ENCODE data around the gene MDN1.

Gene MDN1

DNA sequence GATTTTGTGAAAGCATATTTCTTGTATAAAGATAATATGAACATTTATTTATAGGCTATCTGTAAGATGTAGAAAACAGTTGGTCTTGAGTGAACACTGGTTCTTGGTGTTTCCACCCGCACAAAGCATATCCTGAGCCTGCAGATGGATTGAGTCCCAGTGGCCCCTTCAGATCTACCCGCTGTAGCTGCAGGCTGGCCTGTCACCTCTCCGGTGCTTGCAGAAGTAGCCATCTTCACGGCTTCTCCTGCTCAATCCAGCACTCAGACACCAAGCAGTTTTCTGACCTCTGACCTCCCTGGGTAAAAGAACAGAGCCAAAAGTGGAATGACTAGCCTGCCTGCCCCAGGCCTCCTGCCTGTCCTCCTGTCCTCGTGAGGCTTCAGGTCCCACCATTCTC, 203.7 kb downstream of the MDN1 start:
- no peaks in the 10 kb centered on the region for H3K36me3 ChIP-seq (ENCODE audit: control insufficient read depth, low read depth, low read length)
- no peak overlapping the region for H3K9ac ChIP-seq (ENCODE audit: low read length)
- no peaks in the 10 kb centered on the region for H3K4me1 ChIP-seq (ENCODE audit: control insufficient read depth, low read depth, low read length)
- no peak overlapping the region for H3K4me3 ChIP-seq (ENCODE audit: low read length)
- H3K27me3 ChIP-seq (ENCODE audit: control insufficient read depth, insufficient read depth, low read length), result no peaks in the 10 kb centered on the region
- no peaks in the 10 kb centered on the region for H3K9me3 ChIP-seq (ENCODE audit: control insufficient read depth, low read depth, low read length)
- H3K27ac ChIP-seq (ENCODE audit: low read length), result no peak overlapping the region

GRCh38 chr6:89613790-89614189, 205.8 kb downstream of the MDN1 start:
- no peak overlapping the region for H3K27ac ChIP-seq (ENCODE audit: low read length)
- no peaks in the 10 kb centered on the region for H3K27me3 ChIP-seq (ENCODE audit: control insufficient read depth, insufficient read depth, low read length)
- no peaks in the 10 kb centered on the region for H3K4me1 ChIP-seq (ENCODE audit: control insufficient read depth, low read depth, low read length)
- no peak overlapping the region for H3K4me3 ChIP-seq (ENCODE audit: low read length)
- no peaks in the 10 kb centered on the region for H3K9me3 ChIP-seq (ENCODE audit: control insufficient read depth, low read depth, low read length)
- no peak overlapping the region for H3K9ac ChIP-seq (ENCODE audit: low read length)
- H3K36me3 ChIP-seq (ENCODE audit: control insufficient read depth, low read depth, low read length), result no peaks in the 10 kb centered on the region

DNA sequence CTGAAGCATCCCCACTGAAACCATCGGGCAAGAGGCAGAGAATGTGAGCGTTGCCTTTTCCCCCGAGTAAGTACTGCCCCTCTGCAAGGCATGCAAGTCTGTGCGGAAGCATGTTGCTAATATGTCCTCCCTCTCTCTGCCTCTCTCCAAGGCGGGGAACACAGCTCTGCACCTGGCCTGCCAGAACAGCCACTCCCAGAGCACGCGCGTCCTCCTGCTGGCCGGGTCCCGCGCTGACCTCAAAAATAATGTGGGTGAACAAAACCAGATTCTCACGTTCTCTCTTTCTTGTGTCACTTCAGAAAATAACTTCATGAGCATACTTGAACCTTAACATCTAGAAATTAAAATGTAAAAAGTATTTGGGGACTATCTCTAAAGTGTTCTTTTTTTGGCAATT, 207.5 kb downstream of the MDN1 start:
- Histone ChIP-seq H3K9ac (ENCODE audit: low read length) (no peak overlapping the region), H3K4me3 (ENCODE audit: low read length) (no peak overlapping the region), H3K4me1 (ENCODE audit: control insufficient read depth, low read depth, low read length) (no peaks in the 10 kb centered on the region), H3K36me3 (ENCODE audit: control insufficient read depth, low read depth, low read length) (no peaks in the 10 kb centered on the region), H3K27me3 (ENCODE audit: control insufficient read depth, insufficient read depth, low read length) (no peaks in the 10 kb centered on the region), H3K9me3 (ENCODE audit: control insufficient read depth, low read depth, low read length) (no peaks in the 10 kb centered on the region), H3K27ac (ENCODE audit: low read length) (no peak overlapping the region)

DNA sequence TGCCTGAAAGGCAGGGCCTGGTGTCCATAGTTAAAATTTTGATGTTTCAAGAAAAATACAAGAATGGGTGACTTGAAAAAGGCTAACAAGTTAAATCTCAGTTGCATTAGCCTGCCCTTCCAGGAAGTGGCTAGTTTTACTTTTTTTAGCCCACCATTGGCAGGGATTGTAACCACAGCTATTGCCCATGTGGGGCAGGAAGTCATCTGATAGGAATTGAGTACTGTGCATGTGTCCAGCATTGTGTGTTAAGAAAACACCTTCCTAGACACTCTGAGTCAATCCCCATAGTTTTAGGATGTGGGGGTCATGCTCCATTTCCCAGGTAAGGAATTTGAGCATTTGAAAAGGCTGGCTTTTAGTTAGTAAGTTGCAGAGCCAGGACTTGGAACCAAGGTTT, 207.9 kb downstream of the MDN1 start:
- no peaks in the 10 kb centered on the region for H3K9me3 ChIP-seq (ENCODE audit: control insufficient read depth, low read depth, low read length)

GRCh38 chr6:89610149-89610642, 209.4 kb downstream of the MDN1 start:
- H3K36me3 ChIP-seq (ENCODE audit: control insufficient read depth, low read depth, low read length), result no peaks in the 10 kb centered on the region

More for the DNA sequence above, 207.9 kb downstream of the MDN1 start:
- Histone ChIP-seq H3K27me3 (ENCODE audit: control insufficient read depth, insufficient read depth, low read length) (no peaks in the 10 kb centered on the region), H3K9ac (ENCODE audit: low read length) (no peak overlapping the region), H3K27ac (ENCODE audit: low read length) (no peak overlapping the region), H3K4me1 (ENCODE audit: control insufficient read depth, low read depth, low read length) (no peaks in the 10 kb centered on the region), H3K36me3 (ENCODE audit: control insufficient read depth, low read depth, low read length) (no peaks in the 10 kb centered on the region), H3K4me3 (ENCODE audit: low read length) (no peak overlapping the region)

DNA sequence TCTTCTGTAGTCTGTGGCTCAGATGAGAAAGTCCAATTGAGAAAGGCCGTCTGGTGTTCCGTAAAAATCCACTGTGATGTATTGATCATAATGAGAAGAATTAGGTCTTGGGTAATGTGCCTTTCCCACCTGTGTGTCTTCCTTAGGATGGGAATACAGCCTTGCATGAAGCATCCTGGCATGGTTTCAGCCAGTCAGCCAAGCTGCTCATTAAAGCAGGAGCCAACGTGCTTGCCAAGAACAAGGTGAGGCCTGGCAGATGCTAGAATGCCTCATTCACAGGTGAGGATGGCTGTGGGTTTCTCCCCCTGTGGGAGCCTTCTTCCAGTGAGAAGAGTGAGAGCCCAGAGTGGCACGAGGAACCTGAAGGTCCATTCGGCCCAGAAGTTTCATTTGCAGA, 213.7 kb downstream of the MDN1 start:
- Histone ChIP-seq H3K27ac (ENCODE audit: low read length) (no peak overlapping the region), H3K9ac (ENCODE audit: low read length) (no peak overlapping the region), H3K4me3 (ENCODE audit: low read length) (no peak overlapping the region)

More at GRCh38 chr6:89610149-89610642, 209.4 kb downstream of the MDN1 start:
- no peaks in the 10 kb centered on the region for H3K9me3 ChIP-seq (ENCODE audit: control insufficient read depth, low read depth, low read length)
- H3K27me3 ChIP-seq (ENCODE audit: control insufficient read depth, insufficient read depth, low read length), result no peaks in the 10 kb centered on the region
- no peaks in the 10 kb centered on the region for H3K4me1 ChIP-seq (ENCODE audit: control insufficient read depth, low read depth, low read length)
- no peak overlapping the region for H3K27ac ChIP-seq (ENCODE audit: low read length)
- no peak overlapping the region for H3K4me3 ChIP-seq (ENCODE audit: low read length)
- H3K9ac ChIP-seq (ENCODE audit: low read length), result no peak overlapping the region

GRCh38 chr6:89604653-89605052, 214.9 kb downstream of the MDN1 start:
- no peaks in the 10 kb centered on the region for H3K27me3 ChIP-seq (ENCODE audit: control insufficient read depth, insufficient read depth, low read length)
- H3K4me1 ChIP-seq (ENCODE audit: control insufficient read depth, low read depth, low read length), result no peaks in the 10 kb centered on the region
- H3K4me3 ChIP-seq (ENCODE audit: low read length), result no peak overlapping the region
- H3K9me3 ChIP-seq (ENCODE audit: control insufficient read depth, low read depth, low read length), result no peaks in the 10 kb centered on the region
- no peak overlapping the region for H3K27ac ChIP-seq (ENCODE audit: low read length)
- no peak overlapping the region for H3K9ac ChIP-seq (ENCODE audit: low read length)
- no peaks in the 10 kb centered on the region for H3K36me3 ChIP-seq (ENCODE audit: control insufficient read depth, low read depth, low read length)

More for the DNA sequence above, 213.7 kb downstream of the MDN1 start:
- H3K36me3 ChIP-seq (ENCODE audit: control insufficient read depth, low read depth, low read length), result no peaks in the 10 kb centered on the region
- H3K9me3 ChIP-seq (ENCODE audit: control insufficient read depth, low read depth, low read length), result no peaks in the 10 kb centered on the region
- no peaks in the 10 kb centered on the region for H3K27me3 ChIP-seq (ENCODE audit: control insufficient read depth, insufficient read depth, low read length)
- no peaks in the 10 kb centered on the region for H3K4me1 ChIP-seq (ENCODE audit: control insufficient read depth, low read depth, low read length)

DNA sequence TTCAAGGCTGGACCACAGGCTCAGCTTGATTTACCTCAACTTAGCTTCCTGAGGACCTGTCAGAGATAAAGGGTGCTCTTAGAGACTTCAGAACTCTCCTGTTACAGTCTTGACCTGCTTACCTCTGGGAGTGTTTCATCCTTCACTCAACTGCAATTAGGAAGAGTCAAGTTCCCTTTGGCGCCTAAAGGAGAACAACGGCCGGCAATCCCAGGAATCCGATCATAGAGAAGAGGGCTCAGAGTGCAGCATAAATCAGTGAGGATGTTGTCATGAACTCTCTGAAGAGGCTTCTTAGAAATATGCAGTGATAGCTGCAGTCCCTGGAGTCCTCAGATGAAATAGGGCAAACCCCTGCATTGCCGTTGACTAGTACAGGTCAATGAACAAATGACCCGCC, 217.4 kb downstream of the MDN1 start:
- no peaks in the 10 kb centered on the region for H3K4me1 ChIP-seq (ENCODE audit: control insufficient read depth, low read depth, low read length)
- no peak overlapping the region for H3K27ac ChIP-seq (ENCODE audit: low read length)
- H3K9me3 ChIP-seq (ENCODE audit: control insufficient read depth, low read depth, low read length), result no peaks in the 10 kb centered on the region
- no peaks in the 10 kb centered on the region for H3K36me3 ChIP-seq (ENCODE audit: control insufficient read depth, low read depth, low read length)
- H3K27me3 ChIP-seq (ENCODE audit: control insufficient read depth, insufficient read depth, low read length), result no peaks in the 10 kb centered on the region
- no peak overlapping the region for H3K4me3 ChIP-seq (ENCODE audit: low read length)
- no peak overlapping the region for H3K9ac ChIP-seq (ENCODE audit: low read length)

DNA sequence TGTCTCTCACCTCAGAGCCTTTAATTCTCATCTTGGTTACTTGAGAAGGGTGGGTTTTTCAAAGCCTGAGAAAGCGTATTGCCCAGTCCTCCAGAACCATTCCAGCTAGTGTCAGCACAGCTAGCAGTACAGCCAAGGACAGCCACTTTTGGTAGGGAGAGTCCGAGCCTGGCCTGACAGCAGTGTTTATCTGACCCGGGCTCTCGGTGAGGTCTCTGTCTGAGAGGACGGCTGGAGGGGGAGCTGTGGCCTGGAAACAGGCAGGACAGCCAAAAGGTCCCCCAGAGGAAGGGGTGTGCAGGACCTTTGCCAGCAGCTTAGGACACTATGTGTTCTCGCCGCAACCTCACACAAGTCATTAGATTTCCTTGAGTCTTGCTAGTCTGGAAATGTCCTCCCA, 219.9 kb downstream of the MDN1 start:
- Histone ChIP-seq H3K9ac (ENCODE audit: low read length) (no peak overlapping the region), H3K4me1 (ENCODE audit: control insufficient read depth, low read depth, low read length) (no peaks in the 10 kb centered on the region), H3K27ac (ENCODE audit: low read length) (no peak overlapping the region), H3K27me3 (ENCODE audit: control insufficient read depth, insufficient read depth, low read length) (no peaks in the 10 kb centered on the region), H3K36me3 (ENCODE audit: control insufficient read depth, low read depth, low read length) (no peaks in the 10 kb centered on the region), H3K9me3 (ENCODE audit: control insufficient read depth, low read depth, low read length) (no peaks in the 10 kb centered on the region), H3K4me3 (ENCODE audit: low read length) (no peak overlapping the region)

GRCh38 chr6:89597988-89598387, 221.6 kb downstream of the MDN1 start:
- H3K4me1 ChIP-seq (ENCODE audit: control insufficient read depth, low read depth, low read length), result no peaks in the 10 kb centered on the region
- H3K4me3 ChIP-seq (ENCODE audit: low read length), result no peak overlapping the region
- H3K9ac ChIP-seq (ENCODE audit: low read length), result no peak overlapping the region
- H3K36me3 ChIP-seq (ENCODE audit: control insufficient read depth, low read depth, low read length), result no peaks in the 10 kb centered on the region
- H3K27me3 ChIP-seq (ENCODE audit: control insufficient read depth, insufficient read depth, low read length), result no peaks in the 10 kb centered on the region
- H3K27ac ChIP-seq (ENCODE audit: low read length), result no peak overlapping the region
- no peaks in the 10 kb centered on the region for H3K9me3 ChIP-seq (ENCODE audit: control insufficient read depth, low read depth, low read length)

DNA sequence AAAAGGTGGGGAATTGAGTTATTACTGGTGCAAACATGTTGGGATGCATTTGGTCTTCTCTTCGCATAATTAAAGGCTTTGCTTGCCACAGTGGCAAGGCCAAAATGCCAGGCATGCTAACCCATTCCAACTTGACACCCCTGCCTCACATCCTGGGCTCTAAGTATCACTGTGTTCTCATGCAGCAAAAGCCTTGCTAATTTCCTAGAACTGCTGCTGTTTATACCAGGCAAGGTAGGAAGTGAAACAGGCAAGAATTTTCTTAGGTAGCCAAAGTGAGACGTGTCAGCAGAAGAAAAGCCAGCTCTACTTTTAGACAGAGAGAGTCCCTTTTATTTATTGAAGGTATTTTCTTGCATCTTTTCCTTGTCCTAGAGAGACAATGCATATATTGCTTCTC, 222.2 kb downstream of the MDN1 start:
- H3K4me3 ChIP-seq (ENCODE audit: low read length), result no peak overlapping the region
- no peaks in the 10 kb centered on the region for H3K4me1 ChIP-seq (ENCODE audit: control insufficient read depth, low read depth, low read length)
- no peaks in the 10 kb centered on the region for H3K27me3 ChIP-seq (ENCODE audit: control insufficient read depth, insufficient read depth, low read length)
- no peak overlapping the region for H3K9ac ChIP-seq (ENCODE audit: low read length)
- no peaks in the 10 kb centered on the region for H3K36me3 ChIP-seq (ENCODE audit: control insufficient read depth, low read depth, low read length)
- no peaks in the 10 kb centered on the region for H3K9me3 ChIP-seq (ENCODE audit: control insufficient read depth, low read depth, low read length)
- H3K27ac ChIP-seq (ENCODE audit: low read length), result no peak overlapping the region

GRCh38 chr6:89596484-89596883, 223.1 kb downstream of the MDN1 start:
- Histone ChIP-seq H3K9ac (ENCODE audit: low read length) (no peak overlapping the region), H3K27ac (ENCODE audit: low read length) (no peak overlapping the region), H3K27me3 (ENCODE audit: control insufficient read depth, insufficient read depth, low read length) (no peaks in the 10 kb centered on the region), H3K4me1 (ENCODE audit: control insufficient read depth, low read depth, low read length) (no peaks in the 10 kb centered on the region), H3K36me3 (ENCODE audit: control insufficient read depth, low read depth, low read length) (no peaks in the 10 kb centered on the region), H3K9me3 (ENCODE audit: control insufficient read depth, low read depth, low read length) (no peaks in the 10 kb centered on the region), H3K4me3 (ENCODE audit: low read length) (no peak overlapping the region)

Measured in iPS-18a (cell line).